Measurements from ENCODE around the gene PPP4R2. TPM values are rescaled to one million over a fixed set of nuclear protein-coding genes. Genes with fewer than 3 reads are reported as not detected.

PPP4R2 gene
- total and polyA plus RNA-seq, 9 of the 15 experiments (the other 6 are each of a cell fraction or from before 2014, with no cell fraction given): 11.0 to 49.6 (median 31.6) TPM

- no peak for TF ChIP-seq FOXP4 (CRISPR knock-in tag; IDR thresholded peaks at IDR 0.05; ENCODE audit: borderline replicate concordance)
- no peak for TF ChIP-seq ZNF23 (CRISPR knock-in tag; IDR thresholded peaks at IDR 0.05)
- TF ChIP-seq SIRT6 (IDR thresholded peaks at IDR 0.05; ENCODE audit: low read depth, low read length): no peak
- no peak for TF ChIP-seq GTF2E2 (tag; IDR thresholded peaks at IDR 0.05)
- TF ChIP-seq ETS2 (tag; IDR thresholded peaks at IDR 0.05; ENCODE audit: borderline replicate concordance, poor library complexity, severe bottlenecking): no peak
- no peak for TF ChIP-seq THAP7 (CRISPR knock-in tag; IDR thresholded peaks at IDR 0.05)
- TF ChIP-seq CREM (IDR thresholded peaks at IDR 0.05; ENCODE audit: low read depth): 0 out of 2 replicates have a peak, but pooled peaks have one; percentile 13
- 0 out of 2 replicates have a peak, but pooled peaks have one; percentile 21 for TF ChIP-seq HDAC2 (IDR thresholded peaks at IDR 0.05)
- TF ChIP-seq HMBOX1 (IDR thresholded peaks at IDR 0.05): peak; percentile 76
- TF ChIP-seq ZNF217 (CRISPR knock-in tag; IDR thresholded peaks at IDR 0.05): no peak
- TF ChIP-seq SMARCE1 (IDR thresholded peaks at IDR 0.05): peak; percentile 39; the same call in 1 of the 2 replicates
Observed at GRCh38 chr3:73073091-73073707, 76.6 kb downstream of the PPP4R2 start (continued).
